ENCODE data around the gene CTDSPL2. TPM values are rescaled to one million over a fixed set of nuclear protein-coding genes. Genes with fewer than 3 reads are reported as not detected.
A peak's percentile ranks its signal among the peaks of the same experiment; 100 is the strongest.
"Not testable (repeated sequence)": the region's sequence is repeated elsewhere in the genome, so short reads cannot be mapped to it uniquely, and the experiment has no call there.

Gene CTDSPL2
- total RNA-seq, 4 donors from 2014 or later: 56.1 to 155 (median 87.7) TPM

- DNase-seq: peak; percentile 80 to 93 (median 92)
- H3K27me3 ChIP-seq: no peaks in the 10 kb centered on the region
- H3K4me3 ChIP-seq: peak overlapping the region; percentile 84 to 94 (median 90)
- peaks cover 0 to 31% (median 6%) of the 10 kb centered on the region in 4 donors for H3K4me1 ChIP-seq
- TF ChIP-seq, protein P1, sequence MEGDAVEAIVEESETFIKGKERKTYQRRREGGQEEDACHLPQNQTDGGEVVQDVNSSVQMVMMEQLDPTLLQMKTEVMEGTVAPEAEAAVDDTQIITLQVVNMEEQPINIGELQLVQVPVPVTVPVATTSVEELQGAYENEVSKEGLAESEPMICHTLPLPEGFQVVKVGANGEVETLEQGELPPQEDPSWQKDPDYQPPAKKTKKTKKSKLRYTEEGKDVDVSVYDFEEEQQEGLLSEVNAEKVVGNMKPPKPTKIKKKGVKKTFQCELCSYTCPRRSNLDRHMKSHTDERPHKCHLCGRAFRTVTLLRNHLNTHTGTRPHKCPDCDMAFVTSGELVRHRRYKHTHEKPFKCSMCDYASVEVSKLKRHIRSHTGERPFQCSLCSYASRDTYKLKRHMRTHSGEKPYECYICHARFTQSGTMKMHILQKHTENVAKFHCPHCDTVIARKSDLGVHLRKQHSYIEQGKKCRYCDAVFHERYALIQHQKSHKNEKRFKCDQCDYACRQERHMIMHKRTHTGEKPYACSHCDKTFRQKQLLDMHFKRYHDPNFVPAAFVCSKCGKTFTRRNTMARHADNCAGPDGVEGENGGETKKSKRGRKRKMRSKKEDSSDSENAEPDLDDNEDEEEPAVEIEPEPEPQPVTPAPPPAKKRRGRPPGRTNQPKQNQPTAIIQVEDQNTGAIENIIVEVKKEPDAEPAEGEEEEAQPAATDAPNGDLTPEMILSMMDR (IDR thresholded peaks at IDR 0.05): peak in 5 of 6 experiments; percentile 14 to 57 (median 48)
- peak; percentile 76 to 77 for TF ChIP-seq POLR2A (IDR thresholded peaks at IDR 0.05)
- peak overlapping the region; percentile 97 to 99 (median 98) for H3K27ac ChIP-seq
- peaks cover 0 to 16% (median 0%) of the 10 kb centered on the region in 3 donors for H3K36me3 ChIP-seq
- no peaks in the 10 kb centered on the region for H3K9me3 ChIP-seq
These were observed 109.0 kb downstream of the CTDSPL2 start for GRCh38 chr15:44536302-44536961.

GRCh38 chr15:44536962-44537734 lies 109.7 kb downstream of the CTDSPL2 start, which contains the start of gene EIF3J:
Gene EIF3J, plus strand, starts transcription at chr15:44537147. Its CDS starts 48 bp downstream, at chr15:44537195.
- H3K9me3 ChIP-seq: no peaks in the 10 kb centered on the region
- H3K27ac ChIP-seq: peak within 1 kb of the TSS; percentile 97 to 99 (median 98)
- H3K4me3 ChIP-seq: peak within 1 kb of the TSS; percentile 84 to 94 (median 90)
- H3K4me1 ChIP-seq: peaks cover 0 to 34% (median 6%) of the 10 kb centered on the region in 4 donors
- DNase-seq: peak; percentile 95 to 97 (median 97)
- no peaks in the 10 kb centered on the region for H3K27me3 ChIP-seq
- TF ChIP-seq, protein P1 (IDR thresholded peaks at IDR 0.05): peak in 2 of 6 experiments; percentile 3 to 12
- TF ChIP-seq POLR2A (IDR thresholded peaks at IDR 0.05): peak; percentile 75 to 77
- H3K36me3 ChIP-seq: peaks cover 0 to 16% (median 0%) of the 10 kb centered on the region in 3 donors

DNA sequence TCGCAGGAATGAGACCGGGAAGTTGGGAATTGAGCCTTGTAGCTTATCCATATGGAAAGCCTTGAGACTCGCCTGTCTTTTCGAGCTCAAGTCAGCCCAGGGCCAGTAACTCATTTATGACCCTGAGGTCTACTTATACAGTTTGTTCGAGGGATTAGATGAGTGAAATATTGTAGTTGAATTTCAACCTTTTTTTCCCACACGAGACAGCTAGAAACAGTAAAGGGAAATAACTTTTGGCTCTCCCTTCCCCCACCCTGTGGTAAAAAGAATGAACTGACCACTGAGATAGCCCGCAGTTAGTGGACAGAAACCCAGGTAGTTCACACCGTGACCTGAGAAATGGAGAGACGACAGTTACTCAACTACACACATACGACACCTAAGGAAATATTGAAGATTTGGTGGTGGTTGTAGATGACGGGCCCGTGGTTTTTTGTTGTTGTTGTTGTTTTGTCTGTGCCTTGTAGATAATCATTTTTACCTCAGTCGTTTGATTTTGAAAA lies 110.4 kb downstream of the CTDSPL2 start:
- H3K27ac ChIP-seq: peak overlapping the region; percentile 97 to 99 (median 98)
- TF ChIP-seq POLR2A (IDR thresholded peaks at IDR 0.05): no peak
- TF ChIP-seq, protein P1 (IDR thresholded peaks at IDR 0.05): no peak
- H3K4me1 ChIP-seq: peaks cover 0 to 36% (median 6%) of the 10 kb centered on the region in 4 donors
- DNase-seq: no peak
- no peaks in the 10 kb centered on the region for H3K9me3 ChIP-seq
- peak overlapping the region; percentile 84 to 94 (median 90) for H3K4me3 ChIP-seq
- no peaks in the 10 kb centered on the region for H3K27me3 ChIP-seq
- H3K36me3 ChIP-seq: peaks cover 0 to 16% (median 0%) of the 10 kb centered on the region in 3 donors

DNA sequence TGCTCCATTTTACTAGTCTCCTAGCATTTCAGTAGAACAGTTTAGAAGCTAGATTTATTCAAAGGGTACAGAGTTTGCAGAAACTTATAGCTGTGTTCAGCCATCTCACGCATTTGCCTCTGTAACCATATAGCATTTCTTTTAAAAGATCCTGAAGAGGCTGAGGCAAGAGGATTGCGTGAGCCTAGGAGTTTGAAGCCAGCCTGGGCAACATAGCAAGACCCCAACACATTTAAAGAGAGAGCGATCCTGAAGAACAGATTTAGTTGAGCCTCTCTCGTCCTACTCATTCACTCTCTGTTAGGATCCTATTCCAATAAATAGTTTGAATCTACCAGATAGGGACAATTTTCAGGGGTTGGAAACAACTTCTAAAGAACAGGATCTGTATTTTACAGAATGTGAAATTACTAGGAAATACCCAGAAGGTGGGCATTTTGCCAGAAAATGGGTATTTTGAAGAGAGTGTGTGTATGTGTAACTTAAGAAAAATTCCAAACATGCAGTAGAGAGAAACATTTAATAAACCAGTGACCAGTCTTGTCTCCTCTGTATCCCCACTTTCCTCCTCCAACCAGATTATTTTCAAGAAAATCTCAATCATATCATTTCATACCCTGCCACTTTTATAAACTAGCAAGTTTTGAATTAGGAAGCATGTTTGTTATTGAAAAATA lies 114.0 kb downstream of the CTDSPL2 start:
- Histone ChIP-seq H3K9me3 (no peaks in the 10 kb centered on the region), H3K4me1 (peaks cover 0 to 33% (median 5%) of the 10 kb centered on the region in 4 donors), H3K36me3 (peaks cover 0 to 10% (median 0%) of the 10 kb centered on the region in 3 donors), H3K27me3 (no peaks in the 10 kb centered on the region), H3K27ac (no peak overlapping the region), H3K4me3 (no peak overlapping the region)
- no peak for TF ChIP-seq POLR2A (IDR thresholded peaks at IDR 0.05)
- TF ChIP-seq, protein P1 (IDR thresholded peaks at IDR 0.05): no peak
- DNase-seq: no peak

GRCh38 chr15:44542596-44542995 lies 115.2 kb downstream of the CTDSPL2 start:
- Histone ChIP-seq H3K9me3 (no peaks in the 10 kb centered on the region), H3K36me3 (peaks cover 0 to 10% (median 0%) of the 10 kb centered on the region in 3 donors), H3K27ac (no peak overlapping the region), H3K4me3 (no peak overlapping the region), H3K4me1 (peaks cover 0 to 33% (median 6%) of the 10 kb centered on the region in 4 donors), H3K27me3 (no peaks in the 10 kb centered on the region)
- no peak for TF ChIP-seq POLR2A (IDR thresholded peaks at IDR 0.05)
- DNase-seq: no peak

DNA sequence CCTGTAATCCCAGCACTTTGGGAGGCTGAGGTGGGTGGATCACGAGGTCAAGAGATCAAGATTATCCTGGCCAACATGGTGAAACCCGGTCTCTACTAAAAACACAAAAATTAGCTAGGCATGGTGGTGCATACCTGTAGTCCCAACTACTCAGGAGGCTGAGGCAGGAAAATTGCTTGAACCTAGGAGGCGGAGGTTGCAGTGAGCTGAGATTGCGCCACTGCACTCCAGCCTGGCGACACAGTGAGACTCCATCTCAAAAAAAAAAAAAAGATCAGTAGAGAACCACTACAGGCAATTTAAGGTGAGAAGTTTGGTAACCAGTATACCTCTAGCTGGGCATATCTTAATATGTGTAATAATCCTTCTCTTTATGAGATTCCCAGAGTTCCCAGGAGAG lies 117.3 kb downstream of the CTDSPL2 start:
- H3K9me3 ChIP-seq, H3K27me3 ChIP-seq, DNase-seq, H3K36me3 ChIP-seq, H3K27ac ChIP-seq, H3K4me3 ChIP-seq: not testable (repeated sequence)
- H3K4me1 ChIP-seq: peaks cover 0 to 18% (median 3%) of the 10 kb centered on the region in 4 donors

Data from Peyer's patch (tissue), 4 donors.